HG02588 (cell line): Measurements from ENCODE around the gene ZNF831.

Source experiments
- ATAC-seq: cut with Tn5 transposase; IDR thresholded peaks from one replicate; pipeline ENCODE4 v1.9.1; 2021; ENCODE audit warnings: mild to moderate bottlenecking, moderate library complexity; ENCODE audit not compliant: unreplicated experiment

Gene ZNF831

DNA sequence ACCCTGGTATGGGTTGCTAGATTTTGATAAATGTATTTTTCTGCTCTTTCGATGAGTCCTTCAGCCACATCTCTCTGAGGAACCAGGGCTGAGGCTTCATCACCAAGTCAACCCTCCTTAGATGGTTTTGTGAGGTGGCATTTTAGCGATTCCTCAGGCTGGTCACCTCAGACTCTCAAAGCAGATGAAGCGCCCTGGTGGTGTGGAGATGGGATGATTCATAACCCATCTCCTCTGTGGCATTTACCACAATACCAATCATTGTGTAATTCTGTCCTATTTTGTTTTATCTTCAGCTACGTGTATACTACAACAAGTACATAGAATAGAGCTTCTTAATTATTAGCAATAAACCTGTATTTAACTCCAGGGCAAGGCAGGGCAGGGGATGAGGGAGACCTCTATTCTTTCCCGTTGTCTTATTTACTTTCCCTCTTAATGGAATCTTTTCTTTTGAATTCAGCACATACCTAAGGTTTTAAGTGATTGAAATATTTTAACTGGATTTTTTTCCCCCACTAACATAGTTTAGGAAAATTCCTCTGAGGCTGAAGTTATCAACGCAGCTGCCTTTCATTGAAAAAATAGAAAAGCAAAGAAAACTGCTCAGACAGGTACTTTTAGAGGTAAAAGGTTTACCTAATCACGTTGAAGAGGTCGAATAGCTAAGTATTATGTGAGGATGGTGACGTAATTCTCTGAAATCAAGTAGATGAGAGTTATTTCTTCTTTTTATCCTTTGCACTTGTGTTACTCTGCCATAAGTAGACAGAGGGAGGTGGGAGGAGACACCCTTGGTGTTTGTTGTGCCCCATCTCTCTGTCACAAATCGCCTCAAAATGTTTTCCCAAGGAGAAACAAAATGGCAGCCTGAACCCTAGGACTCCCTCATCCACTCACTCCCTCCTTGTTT is 79.3 kb downstream of the ZNF831 start:
- ATAC-seq: no peak

DNA sequence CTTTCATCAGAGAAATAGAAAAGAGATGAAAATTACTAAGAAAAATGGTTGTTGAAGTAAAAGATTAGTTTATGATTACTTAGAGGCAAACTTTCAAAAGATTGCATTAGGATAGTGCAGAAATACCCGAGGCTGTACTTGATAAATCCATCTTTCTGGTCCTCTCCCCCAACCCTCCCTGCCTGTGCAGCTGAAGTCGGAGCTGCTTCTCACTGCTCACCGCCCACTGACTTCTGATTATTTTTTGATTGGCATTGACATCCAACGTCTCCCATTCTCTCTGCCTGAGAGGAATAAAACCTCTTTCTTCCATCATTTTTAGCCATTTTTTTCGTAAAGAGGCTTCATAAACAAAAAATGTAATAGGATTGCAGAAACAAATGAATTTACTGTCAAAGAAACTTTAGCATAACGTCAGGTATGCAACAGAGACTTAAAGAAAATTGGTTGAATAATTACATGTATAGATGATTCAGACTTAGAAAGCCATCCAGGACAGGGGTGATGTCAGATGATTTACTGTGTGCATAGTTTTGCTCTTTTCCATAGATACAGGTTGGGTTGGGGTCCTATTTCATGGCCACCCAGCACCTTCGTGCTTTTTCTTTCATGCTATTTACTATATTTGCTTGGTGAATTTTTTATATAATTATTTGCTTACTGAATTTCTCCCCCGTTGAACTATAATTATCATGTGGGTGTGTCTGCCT is 83.2 kb downstream of the ZNF831 start:
- ATAC-seq: no peak

DNA sequence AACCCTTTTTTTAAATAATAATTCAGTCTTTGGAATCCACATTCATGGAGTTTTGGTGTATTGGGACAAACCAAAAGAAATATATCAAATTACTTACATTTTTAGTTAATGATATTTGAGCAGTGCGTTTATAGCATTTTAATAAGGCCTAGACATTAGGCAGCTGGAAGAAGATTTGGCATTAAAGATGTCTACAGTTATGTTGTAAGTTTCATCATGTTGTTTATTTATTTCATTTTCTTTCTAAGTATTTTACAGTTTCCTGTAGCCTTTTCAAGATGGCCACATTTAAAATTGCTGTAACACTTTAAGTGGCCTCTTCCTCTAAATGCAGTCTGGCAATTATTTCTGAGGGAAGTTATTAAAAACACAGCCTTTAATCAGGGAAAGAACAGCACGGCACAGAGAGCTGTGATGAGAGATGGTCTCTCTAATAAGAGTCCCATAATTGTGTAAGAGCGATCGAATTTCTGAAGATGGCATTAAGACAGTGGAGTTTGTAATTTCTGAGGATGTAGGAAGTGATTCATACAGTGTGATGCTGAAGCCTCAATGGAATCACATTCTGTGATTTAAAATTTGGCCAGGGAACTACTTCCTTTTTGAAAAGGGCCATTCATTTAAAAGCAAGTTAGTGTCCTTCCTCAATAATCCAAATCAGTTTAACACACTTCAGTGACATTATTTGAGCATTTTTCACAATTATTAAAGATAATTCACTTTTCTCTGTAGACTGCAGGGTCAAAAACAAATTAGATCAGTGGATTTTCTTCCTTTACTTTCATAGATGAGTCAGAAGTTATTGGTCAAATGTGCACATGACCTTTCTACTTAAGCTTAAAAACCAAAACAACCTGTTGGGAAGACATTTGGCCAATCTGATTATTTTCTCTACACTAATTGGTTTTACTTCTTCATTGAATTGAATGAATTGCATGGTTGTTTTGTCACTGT is 84.4 kb downstream of the ZNF831 start:
- ATAC-seq: no peak

DNA sequence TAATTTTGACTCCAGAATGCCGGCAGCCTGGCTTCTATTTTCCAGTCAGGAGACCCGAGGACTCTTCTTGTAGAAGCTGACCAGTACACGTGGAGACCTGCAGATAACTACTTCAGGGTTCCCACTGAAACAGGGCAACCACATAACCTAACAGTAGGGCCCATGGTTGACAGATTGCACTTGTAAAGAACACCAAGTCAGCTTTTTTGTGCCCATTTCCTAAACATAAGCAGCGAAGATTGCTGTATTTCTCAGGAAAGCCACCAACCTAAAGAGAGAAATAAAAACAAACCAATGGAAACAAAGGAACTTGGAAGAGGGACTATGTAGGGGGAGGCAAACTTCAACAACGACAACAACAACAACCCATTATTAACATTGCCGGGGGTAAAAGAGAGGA is 86.7 kb downstream of the ZNF831 start:
- ATAC-seq: no peak

DNA sequence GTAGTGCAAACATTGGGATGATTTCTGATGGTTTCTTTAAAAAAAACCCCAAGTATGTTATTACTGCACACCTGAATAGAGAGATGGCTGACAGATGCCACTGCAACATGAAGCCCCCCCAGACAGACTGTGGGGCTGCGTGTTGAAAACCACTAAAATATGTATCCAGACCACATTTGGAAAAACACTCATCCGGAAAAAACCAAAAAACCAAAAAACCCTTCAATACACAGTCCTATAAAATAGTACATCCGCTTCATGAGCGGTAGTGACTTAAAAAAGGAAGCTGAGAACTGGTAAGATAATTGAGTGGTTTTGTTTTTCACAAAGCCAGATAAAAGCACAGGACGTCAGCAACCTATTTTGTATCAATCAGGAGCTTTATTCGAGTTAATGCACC is 89.7 kb downstream of the ZNF831 start:
- ATAC-seq: no peak

DNA sequence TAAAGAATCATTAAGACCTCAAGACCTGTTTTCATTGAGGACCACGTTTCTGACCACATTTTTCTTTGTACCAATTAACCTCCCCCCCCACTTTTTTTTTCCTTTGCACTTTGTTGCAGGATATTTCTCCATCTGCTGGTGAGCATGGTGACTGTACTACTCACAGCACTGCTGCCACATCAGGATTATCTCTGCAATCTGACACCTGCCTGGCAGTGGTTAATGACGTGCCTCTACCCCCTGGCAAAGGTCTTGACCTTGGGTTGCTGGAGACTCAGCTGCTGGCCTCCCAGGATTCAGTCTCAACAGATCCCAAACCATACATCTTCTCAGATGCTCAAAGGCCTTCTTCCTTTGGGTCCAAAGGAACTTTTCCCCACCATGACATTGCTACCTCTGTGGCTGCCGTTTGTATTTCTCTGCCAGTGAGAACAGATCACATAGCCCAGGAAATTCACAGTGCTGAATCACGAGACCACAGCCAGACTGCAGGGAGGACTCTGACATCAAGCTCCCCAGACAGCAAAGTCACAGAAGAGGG is 90.2 kb downstream of the ZNF831 start:
- ATAC-seq: no peak

DNA sequence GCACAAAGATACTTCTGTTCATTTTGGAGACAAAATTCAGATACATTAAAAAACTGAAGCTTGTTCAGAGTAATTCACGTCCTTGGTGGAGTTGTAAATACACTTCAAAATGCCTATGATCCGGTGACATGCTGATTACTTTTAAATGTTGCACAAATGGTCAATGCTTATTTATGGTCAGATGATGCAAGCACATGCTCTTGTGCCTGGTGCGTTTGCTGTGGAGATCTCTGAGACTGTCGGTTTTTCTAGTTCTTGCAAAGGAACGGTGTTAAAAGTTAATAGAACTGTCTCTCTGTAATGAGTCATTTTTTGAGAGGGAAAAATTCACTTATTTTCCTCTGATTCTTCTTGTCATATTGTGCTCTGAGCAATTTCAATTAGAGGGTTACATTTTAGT is 91.6 kb downstream of the ZNF831 start:
- ATAC-seq: no peak

DNA sequence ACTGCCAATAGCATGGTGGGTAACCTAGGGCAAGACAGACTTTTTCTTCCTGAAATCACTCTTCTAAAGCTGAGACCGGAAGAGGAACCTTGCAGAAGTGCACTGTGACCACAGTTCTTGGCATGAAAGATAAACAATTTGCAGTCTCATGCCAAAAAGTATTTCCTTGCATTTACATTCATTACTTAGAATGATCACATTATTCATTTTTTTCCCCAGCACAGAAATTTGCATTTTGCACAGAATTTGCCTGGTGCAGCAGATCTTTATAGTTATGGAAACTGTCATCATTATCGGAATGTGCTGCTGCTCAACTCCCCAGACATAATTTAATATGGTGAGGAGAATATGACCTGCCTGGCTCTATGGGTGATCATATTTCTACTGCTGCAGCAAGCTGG is 94.6 kb downstream of the ZNF831 start:
- no peak for ATAC-seq

DNA sequence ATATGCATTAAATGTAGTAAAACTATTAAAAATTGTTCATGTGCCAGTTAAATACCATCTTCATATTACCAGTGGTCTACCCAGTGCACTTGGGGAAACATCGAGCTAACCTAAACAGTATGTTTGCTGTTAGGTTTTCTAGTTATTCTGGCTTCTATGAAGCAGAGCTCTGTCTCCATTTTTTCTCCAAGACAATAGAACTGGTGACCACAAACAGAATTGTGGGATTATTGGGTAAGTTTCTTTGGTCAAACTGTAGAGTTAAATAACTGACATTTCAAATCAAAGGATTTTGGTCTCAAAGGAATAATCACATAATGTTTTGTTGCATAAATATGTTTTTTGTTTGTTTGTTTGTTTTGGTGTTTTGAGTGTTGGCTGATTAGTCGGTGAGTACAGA is 96.3 kb downstream of the ZNF831 start:
- ATAC-seq: no peak

DNA sequence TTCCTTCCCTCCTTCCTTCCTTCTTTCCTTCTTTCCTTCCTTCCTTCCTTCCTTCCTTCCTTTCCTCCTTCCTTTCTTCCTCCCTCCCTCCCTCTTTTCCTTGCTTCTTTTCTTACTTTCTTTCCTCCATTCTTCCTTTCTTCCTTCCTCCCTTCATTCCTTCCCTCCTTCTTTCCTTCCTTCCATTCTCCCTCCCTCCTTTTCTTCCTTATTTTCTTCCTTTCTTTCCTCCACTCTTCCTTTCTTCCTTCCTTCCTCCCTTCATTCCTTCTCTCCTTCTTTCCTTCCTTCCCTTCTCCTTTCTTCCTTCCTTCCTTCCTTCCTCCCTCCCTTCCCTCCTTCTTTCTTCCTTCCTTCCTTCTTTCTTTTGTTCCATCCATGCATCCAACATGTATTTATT is 101.7 kb downstream of the ZNF831 start:
- ATAC-seq: no peak

DNA sequence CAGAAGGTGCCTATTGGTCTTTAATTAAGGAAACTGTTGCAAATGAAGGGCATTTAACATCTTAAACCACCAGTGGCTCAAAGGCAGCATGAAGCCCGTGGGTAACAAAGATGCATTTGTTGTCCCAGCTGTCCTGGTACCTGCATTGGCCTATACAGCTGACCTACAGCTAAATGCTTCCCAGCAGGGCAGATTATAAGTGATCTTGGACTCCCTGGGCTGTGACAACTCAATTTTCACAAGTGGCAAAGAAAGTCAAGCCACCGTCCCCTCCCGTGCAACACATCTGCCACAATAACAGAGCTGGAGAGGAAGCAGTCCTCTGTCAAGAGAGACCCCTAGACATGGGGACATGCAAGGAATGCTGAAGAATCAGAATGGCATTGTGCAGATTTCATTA is 105.2 kb downstream of the ZNF831 start:
- ATAC-seq: no peak

DNA sequence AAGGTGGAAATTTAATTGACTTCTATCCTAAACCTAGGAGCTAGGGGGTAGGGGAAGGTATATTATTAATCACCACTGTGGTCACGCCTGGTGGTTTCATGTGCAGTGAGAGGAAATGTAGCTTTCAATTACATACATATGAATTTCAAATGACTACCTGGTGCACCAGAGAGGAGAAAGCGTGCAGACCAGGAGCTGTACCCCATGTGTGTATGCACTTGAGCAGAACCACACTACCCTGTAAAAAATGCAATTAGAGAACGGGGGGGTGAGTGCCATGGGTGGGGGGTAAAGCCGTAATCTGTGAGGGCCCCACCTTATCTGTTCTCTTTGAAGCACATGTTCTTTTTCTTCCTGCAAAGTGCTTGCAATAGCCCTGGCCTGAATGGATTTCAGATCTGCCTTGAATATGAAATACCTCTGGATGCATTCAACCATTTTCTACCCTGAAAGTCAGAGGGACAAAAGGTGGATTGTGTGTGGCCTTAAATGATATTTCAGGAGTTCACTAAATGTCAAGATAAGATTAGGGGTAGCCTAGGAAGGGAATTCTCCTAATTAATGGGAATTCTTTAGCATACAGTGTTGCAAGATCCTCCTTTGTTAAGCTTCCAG is 105.9 kb downstream of the ZNF831 start:
- ATAC-seq: no peak

DNA sequence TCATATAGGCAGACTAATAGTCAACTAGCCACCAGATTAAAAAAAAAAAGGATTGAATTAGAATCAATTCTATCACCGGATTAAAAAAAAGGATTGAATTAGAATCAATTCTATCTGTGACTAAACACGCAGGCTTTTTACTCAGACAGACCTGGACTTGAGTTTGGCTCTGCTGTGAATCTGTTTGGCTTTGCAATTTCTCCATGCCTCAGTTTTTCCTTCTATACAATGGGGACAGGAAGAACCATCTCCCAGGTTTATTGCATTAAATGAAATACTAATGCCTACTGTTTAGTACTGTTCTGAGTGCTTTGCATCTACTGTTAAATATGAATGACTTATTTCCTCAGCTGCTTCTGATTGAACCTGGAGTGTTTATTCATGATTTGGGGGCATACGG is 106.8 kb downstream of the ZNF831 start:
- ATAC-seq: no peak

DNA sequence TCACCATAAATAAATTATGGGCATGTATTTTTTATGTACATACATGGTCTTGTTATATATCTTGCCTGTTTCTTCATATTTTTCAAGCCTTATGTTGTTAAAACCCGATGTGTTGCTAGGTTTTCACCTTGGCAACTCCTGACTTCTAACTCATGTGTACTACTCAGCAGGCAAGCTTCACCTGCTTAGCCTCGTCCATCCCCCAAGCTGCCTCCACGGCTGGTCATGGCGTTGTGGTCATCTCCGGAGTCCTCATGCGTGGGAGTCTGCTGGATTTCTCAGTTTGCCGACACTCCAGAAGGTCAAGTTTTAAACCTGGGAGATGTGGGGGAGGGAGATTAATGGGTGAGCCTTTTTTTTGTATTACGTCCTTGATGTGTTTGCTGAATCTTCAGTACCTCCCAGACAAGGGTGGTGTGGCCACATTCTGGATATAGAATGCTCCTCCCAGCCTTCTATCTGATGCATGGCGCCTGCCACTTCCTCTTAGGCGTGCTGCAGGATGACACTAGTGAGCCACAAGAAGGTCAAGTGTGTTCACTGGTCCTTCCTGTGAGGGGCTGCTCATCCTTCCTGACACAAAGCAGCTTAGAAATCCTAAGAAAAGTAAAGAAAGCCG is 110.2 kb downstream of the ZNF831 start:
- no peak for ATAC-seq

DNA sequence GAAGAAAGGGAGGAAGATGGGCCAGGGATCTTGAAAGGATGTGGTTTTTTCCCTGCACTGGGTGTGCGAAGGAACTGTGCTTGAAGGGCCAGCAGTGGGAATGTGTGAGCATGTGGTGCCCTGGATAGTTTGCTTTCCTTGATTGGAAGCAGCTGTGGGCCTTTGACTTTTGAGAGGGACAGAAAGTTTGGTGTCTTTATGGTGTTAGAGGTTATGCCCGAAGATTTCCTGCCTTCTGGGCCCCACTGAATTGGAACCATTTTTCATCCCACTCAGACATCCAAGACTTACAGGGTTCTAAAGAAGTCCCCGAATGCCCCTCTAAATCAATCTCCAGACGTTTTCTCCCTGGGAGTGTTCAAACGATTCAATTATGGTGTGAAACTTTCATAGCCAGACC is 113.3 kb downstream of the ZNF831 start:
- ATAC-seq: no peak

DNA sequence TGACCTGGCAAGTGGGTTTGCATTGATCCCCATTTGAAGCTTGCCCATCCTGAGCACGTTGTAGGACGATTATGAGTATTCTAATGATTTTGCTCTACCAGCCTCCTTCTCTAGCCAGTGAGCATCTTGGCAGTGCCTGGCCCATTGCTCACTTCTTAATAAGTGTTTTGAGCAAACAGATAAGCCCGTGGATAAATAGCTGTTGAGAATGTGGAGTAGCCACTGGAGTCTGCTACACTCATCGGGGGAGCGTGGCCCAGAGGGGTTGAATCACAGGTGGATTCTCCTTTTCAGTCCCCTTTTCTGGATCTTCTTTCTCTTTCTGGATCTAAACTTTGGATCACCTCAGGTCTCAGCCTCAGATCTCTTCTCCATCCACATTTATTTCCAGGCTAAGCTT is 120.8 kb downstream of the ZNF831 start:
- no peak for ATAC-seq

DNA sequence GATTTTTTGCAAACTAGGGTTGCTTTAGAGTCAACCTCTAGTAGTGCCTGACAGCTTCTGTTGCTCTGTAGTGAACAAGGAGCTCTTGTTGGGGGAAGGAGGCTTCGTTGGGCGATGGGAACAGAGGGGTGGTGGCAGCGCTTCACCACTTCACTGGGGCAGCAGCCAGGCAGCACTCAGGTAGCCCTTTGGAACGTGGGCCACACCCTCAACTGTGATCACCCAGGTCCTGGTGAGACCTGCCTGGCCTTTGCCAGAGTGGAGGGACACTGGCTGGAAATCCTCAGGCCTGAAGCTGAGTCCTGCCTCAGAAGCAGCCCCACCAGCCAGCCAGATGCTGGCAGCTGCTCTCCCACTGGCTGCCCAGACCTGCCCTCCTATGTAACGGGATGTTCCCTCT is 126.4 kb downstream of the ZNF831 start:
- ATAC-seq: no peak

DNA sequence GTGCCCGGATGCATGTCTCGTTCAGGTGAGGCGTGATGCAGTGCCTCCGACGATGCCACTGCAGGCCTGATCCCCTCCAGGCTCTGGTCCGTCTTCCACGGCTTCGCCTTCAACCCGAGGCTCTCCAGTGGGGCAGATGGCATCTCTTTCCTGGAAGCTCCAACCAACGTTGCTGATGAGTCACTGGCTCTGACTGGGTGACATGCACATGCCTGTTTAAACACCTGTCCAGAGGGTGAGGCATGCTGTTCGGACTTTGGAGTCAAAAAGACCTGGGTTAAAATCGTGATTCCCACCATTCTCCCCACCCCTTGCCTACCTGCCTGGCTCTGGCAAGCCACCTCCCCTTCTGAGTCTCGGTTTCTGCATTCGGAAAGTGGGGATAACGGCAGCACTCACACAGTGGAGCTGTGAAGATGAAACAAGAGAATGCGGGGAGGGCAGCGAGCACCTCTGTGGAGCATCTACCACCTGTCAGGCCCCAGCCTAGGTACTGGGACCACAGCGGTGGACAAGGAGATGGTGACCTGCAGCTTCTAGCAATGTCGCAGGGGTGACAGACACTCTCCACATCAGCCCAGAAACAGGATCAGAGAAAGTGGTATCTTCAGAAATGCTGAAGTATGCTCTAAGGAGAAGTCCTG is 128.2 kb downstream of the ZNF831 start:
- ATAC-seq: no peak

DNA sequence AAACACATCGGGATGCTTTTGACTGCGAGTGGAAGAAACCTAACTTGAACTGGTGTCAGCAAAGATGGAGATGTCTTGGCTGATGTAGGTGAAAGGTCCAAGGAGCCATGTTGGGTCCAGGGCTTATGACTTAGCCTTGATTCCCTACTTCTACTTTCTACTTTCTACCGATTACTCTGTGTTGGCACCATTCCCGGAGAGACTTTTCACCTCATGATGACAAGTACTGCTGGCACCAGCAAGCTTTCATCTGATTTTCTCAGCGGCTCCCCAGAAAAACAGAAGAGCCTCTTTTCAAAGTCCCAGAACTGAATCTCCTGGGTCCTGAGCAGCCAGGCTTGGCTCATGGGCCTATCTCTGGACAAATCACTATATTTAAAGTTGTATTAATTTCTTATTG is 131.9 kb downstream of the ZNF831 start:
- ATAC-seq: no peak

DNA sequence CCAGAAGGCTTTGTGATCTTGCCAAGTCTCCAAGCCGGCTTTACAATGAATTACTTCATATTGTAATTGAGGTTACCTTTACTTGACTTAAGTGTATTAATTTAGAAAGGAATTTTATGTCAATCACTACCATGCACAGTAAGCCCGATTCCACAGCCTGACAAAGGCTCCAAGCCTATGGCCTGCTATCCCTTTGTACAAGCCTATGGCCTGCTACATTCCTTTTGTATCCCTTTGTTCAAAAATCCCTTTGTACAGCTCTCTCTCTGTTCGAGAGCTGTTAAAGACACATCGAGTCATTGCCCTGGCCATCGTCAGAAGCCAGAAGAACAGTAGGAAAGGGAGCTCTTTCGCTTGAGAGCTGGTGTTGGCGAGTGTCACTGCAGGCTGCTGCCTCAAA is 134.1 kb downstream of the ZNF831 start:
- ATAC-seq: no peak
